ENCODE data around the gene TREX2. TPM values are rescaled to one million over a fixed set of nuclear protein-coding genes. Genes with fewer than 3 reads are reported as not detected.

The TREX2 gene
- total and polyA plus RNA-seq, 4 donors: 0.61 to 1.2 (median 0.64) TPM

DNA sequence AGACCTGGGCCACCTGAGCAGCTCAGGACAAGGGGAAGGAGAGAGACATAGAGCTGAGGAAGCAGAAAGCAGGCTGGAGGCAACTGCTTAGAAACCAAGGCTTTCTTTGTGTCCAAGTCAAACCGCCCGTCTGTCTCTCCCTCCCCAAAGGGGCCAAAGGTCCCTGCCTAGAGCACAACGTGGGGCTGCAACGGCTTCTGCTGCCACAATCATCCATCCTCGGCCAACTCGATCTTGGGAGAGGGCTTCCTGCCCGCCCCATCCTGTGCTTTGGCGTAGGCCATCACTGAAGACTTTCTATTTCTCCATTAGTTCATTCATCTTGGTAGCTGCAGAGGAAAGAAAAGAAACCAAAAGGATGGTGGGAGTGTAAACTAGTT is 1.7 kb upstream of the TREX2 start:
- Histone ChIP-seq H3K27ac (ENCODE audit: low read depth in 1 of 2, low read length in 1 of 2) (no peak overlapping the region), H3K27me3 (ENCODE audit: control insufficient read depth in 3 of 3, insufficient read depth in 3 of 3, low read length in 2 of 3) (no peaks in the 10 kb centered on the region), H3K4me1 (ENCODE audit: control insufficient read depth in 5 of 5, insufficient read depth in 5 of 5, low read length in 5 of 5) (no peaks in the 10 kb centered on the region), H3K9ac (ENCODE audit: insufficient read depth in 1 of 2, low read length in 2 of 2) (no peak overlapping the region), H3K4me3 (no peak overlapping the region), H3K36me3 (ENCODE audit: control insufficient read depth in 4 of 4, insufficient read depth in 4 of 4, low read length in 4 of 4) (peaks cover 0 to 1% (median 0%) of the 10 kb centered on the region in 4 donors), H3K9me3 (ENCODE audit: control insufficient read depth in 4 of 4, insufficient read depth in 3 of 4, low read length in 3 of 4) (no peaks in the 10 kb centered on the region)
- no peak for TF ChIP-seq CTCF (IDR thresholded peaks at IDR 0.05; ENCODE audit: control extremely low read depth, extremely low read depth)
- DNase-seq (no peak), ATAC-seq (ENCODE audit: insufficient read depth, low FRiP score) (no peak)
- WGBS, 2 donors: 87 to 93% methylated on average over 8 of the region's 8 CpGs

DNA sequence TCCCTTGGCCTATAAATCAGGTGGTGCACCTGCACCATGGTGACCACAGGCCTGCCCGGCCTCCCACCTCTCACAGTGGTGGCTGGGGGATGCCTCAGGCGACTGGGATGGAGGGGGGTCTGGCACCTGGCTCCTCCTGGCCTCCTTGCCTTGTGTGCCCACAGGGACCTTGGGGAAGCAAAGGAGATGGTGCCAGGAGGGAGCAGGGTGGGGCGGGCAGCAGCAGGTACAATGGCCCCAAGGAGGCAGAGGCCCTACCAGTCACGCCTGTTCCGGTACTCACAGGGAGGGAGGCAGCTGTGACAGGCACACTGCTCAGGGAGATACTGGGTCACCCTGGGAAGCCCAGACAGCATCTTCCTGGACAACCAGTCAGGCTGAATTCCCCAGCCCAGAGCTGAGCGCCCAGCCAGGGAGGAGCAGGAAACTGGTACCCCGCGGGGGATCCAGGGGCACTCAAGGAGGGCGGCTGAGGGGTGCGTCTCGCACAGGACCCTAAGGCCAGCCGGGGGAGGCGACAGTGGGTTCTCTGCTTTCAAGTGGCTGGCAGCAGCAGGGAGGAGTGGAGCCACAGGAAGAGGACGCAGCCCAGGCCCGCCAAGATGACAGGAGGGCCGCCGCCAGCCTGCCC is 1.2 kb upstream of the TREX2 start:
- ATAC-seq (ENCODE audit: insufficient read depth, low FRiP score) (no peak), DNase-seq (no peak)
- no peaks in the 10 kb centered on the region for H3K27me3 ChIP-seq (ENCODE audit: control insufficient read depth in 3 of 3, insufficient read depth in 3 of 3, low read length in 2 of 3)
- no peak for TF ChIP-seq CTCF (IDR thresholded peaks at IDR 0.05; ENCODE audit: control extremely low read depth, extremely low read depth)
- H3K9me3 ChIP-seq (ENCODE audit: control insufficient read depth in 4 of 4, insufficient read depth in 3 of 4, low read length in 3 of 4): no peaks in the 10 kb centered on the region
- WGBS, 2 donors: 88 to 92% methylated on average over 14 to 17 of the region's 17 CpGs
- no peak overlapping the region for H3K9ac ChIP-seq (ENCODE audit: insufficient read depth in 1 of 2, low read length in 2 of 2)
- peaks cover 0 to 1% (median 0%) of the 10 kb centered on the region in 4 donors for H3K36me3 ChIP-seq (ENCODE audit: control insufficient read depth in 4 of 4, insufficient read depth in 4 of 4, low read length in 4 of 4)
- H3K4me3 ChIP-seq: no peak overlapping the region
- H3K27ac ChIP-seq (ENCODE audit: low read depth in 1 of 2, low read length in 1 of 2): no peak overlapping the region
- no peaks in the 10 kb centered on the region for H3K4me1 ChIP-seq (ENCODE audit: control insufficient read depth in 5 of 5, insufficient read depth in 5 of 5, low read length in 5 of 5)

DNA sequence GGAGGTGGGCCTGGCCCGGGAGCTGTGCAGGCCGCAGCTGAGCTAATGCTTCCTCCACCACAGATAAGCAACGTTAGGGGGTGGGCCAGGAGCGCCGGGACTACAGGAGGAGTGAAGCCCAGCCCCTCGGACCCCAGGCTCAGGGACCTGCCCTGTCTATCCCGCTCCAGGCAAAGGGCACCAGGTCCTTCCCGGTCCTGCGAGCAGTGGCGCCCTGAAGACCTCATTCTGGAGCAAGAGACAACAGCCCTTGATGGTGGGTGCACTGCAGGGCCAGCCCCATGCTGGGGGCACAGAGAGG is 730 bp upstream of the TREX2 start:
- DNase-seq: no peak
- WGBS, 2 donors: 80% methylated on average over 6 to 10 of the region's 10 CpGs
- Histone ChIP-seq H3K9ac (ENCODE audit: insufficient read depth in 1 of 2, low read length in 2 of 2) (no peak overlapping the region), H3K4me3 (no peak overlapping the region), H3K36me3 (ENCODE audit: control insufficient read depth in 4 of 4, insufficient read depth in 4 of 4, low read length in 4 of 4) (peaks cover 0 to 1% (median 0%) of the 10 kb centered on the region in 4 donors), H3K27me3 (ENCODE audit: control insufficient read depth in 3 of 3, insufficient read depth in 3 of 3, low read length in 2 of 3) (no peaks in the 10 kb centered on the region), H3K27ac (ENCODE audit: low read depth in 1 of 2, low read length in 1 of 2) (no peak overlapping the region), H3K4me1 (ENCODE audit: control insufficient read depth in 5 of 5, insufficient read depth in 5 of 5, low read length in 5 of 5) (no peaks in the 10 kb centered on the region), H3K9me3 (ENCODE audit: control insufficient read depth in 4 of 4, insufficient read depth in 3 of 4, low read length in 3 of 4) (no peaks in the 10 kb centered on the region)
- TF ChIP-seq CTCF (IDR thresholded peaks at IDR 0.05; ENCODE audit: control extremely low read depth, extremely low read depth): no peak
- no peak for ATAC-seq (ENCODE audit: insufficient read depth, low FRiP score)

Measured in lung (tissue), 12 donors.